ENCODE results near the gene CCL25.
"Not testable (repeated sequence)": the region's sequence is repeated elsewhere in the genome, so short reads cannot be mapped to it uniquely, and the experiment has no call there.

CCL25 gene

GRCh38 chr19:8052464-8052859, at the start of gene CCL25:
Gene CCL25, plus strand, starts transcription at chr19:8052760. Its CDS starts 290 bp downstream, at chr19:8053050.
- H3K4me1 ChIP-seq (ENCODE audit: control insufficient read depth, insufficient read depth, low read length, unreplicated experiment), result no peaks in the 10 kb centered on the region
- H3K27me3 ChIP-seq (ENCODE audit: insufficient read depth, low read length), result no peaks in the 10 kb centered on the region
- no peak within 1 kb of the TSS for H3K4me3 ChIP-seq (ENCODE audit: low read depth, low read length)
- H3K27ac ChIP-seq (ENCODE audit: low read depth, low read length), result no peak within 1 kb of the TSS
- H3K36me3 ChIP-seq (ENCODE audit: insufficient read depth, low read length), result no peaks in the 10 kb centered on the region
- no peak within 1 kb of the TSS for H2AFZ ChIP-seq (ENCODE audit: low read length, unreplicated experiment)
- no peaks in the 10 kb centered on the region for H3K79me2 ChIP-seq (ENCODE audit: control insufficient read depth, insufficient read depth, low read length, unreplicated experiment)

- no peaks in the 10 kb centered on the region for H3K27me3 ChIP-seq (ENCODE audit: insufficient read depth, low read length)
- H2AFZ ChIP-seq (ENCODE audit: low read length, unreplicated experiment), result no peak overlapping the region
- H3K4me1 ChIP-seq (ENCODE audit: control insufficient read depth, insufficient read depth, low read length, unreplicated experiment), result peaks cover 8% of the 10 kb centered on the region
- H3K4me3 ChIP-seq (ENCODE audit: low read depth, low read length), result peak overlapping the region; percentile 95
- H3K36me3 ChIP-seq (ENCODE audit: insufficient read depth, low read length), result no peaks in the 10 kb centered on the region
- H3K79me2 ChIP-seq (ENCODE audit: control insufficient read depth, insufficient read depth, low read length, unreplicated experiment), result peaks cover 61% of the 10 kb centered on the region
- H3K27ac ChIP-seq (ENCODE audit: low read depth, low read length), result no peak overlapping the region
These were observed 48.6 kb upstream of the CCL25 start for GRCh38 chr19:8004001-8004400.

- H3K4me1 ChIP-seq (ENCODE audit: control insufficient read depth, insufficient read depth, low read length, unreplicated experiment), result peaks cover 8% of the 10 kb centered on the region
- H3K36me3 ChIP-seq (ENCODE audit: insufficient read depth, low read length), result no peaks in the 10 kb centered on the region
- H3K79me2 ChIP-seq (ENCODE audit: control insufficient read depth, insufficient read depth, low read length, unreplicated experiment), result peaks cover 52% of the 10 kb centered on the region
- no peak overlapping the region for H2AFZ ChIP-seq (ENCODE audit: low read length, unreplicated experiment)
- H3K27me3 ChIP-seq (ENCODE audit: insufficient read depth, low read length), result no peaks in the 10 kb centered on the region
- H3K27ac ChIP-seq (ENCODE audit: low read depth, low read length), result peak overlapping the region; percentile 41
- peak overlapping the region; percentile 95 for H3K4me3 ChIP-seq (ENCODE audit: low read depth, low read length)
These were observed 47.6 kb upstream of the CCL25 start for GRCh38 chr19:8004723-8005513.

GRCh38 chr19:8005534-8006256, 46.9 kb upstream of the CCL25 start, which contains the start of gene ELAVL1:
Gene ELAVL1, minus strand, starts transcription at chr19:8005641. Its CDS starts 13,826 bp downstream, at chr19:7991815.
- no peaks in the 10 kb centered on the region for H3K36me3 ChIP-seq (ENCODE audit: insufficient read depth, low read length)
- H3K79me2 ChIP-seq (ENCODE audit: control insufficient read depth, insufficient read depth, low read length, unreplicated experiment), result peaks cover 44% of the 10 kb centered on the region
- H2AFZ ChIP-seq (ENCODE audit: low read length, unreplicated experiment), result peak within 1 kb of the TSS; percentile 93
- no peaks in the 10 kb centered on the region for H3K27me3 ChIP-seq (ENCODE audit: insufficient read depth, low read length)
- peak within 1 kb of the TSS; percentile 61 for H3K27ac ChIP-seq (ENCODE audit: low read depth, low read length)
- H3K4me3 ChIP-seq (ENCODE audit: low read depth, low read length), result peak within 1 kb of the TSS; percentile 95
- peaks cover 8% of the 10 kb centered on the region for H3K4me1 ChIP-seq (ENCODE audit: control insufficient read depth, insufficient read depth, low read length, unreplicated experiment)

GRCh38 chr19:8017808-8018207, 34.8 kb upstream of the CCL25 start:
- Histone ChIP-seq H3K4me3 (ENCODE audit: low read depth, low read length) (no peak overlapping the region), H3K27ac (ENCODE audit: low read depth, low read length) (no peak overlapping the region), H3K4me1 (ENCODE audit: control insufficient read depth, insufficient read depth, low read length, unreplicated experiment) (no peaks in the 10 kb centered on the region), H3K79me2 (ENCODE audit: control insufficient read depth, insufficient read depth, low read length, unreplicated experiment) (no peaks in the 10 kb centered on the region), H2AFZ (ENCODE audit: low read length, unreplicated experiment) (no peak overlapping the region), H3K27me3 (ENCODE audit: insufficient read depth, low read length) (no peaks in the 10 kb centered on the region), H3K36me3 (ENCODE audit: insufficient read depth, low read length) (no peaks in the 10 kb centered on the region)

- Histone ChIP-seq H2AFZ (ENCODE audit: low read length, unreplicated experiment) (no peak overlapping the region), H3K79me2 (ENCODE audit: control insufficient read depth, insufficient read depth, low read length, unreplicated experiment) (no peaks in the 10 kb centered on the region), H3K4me1 (ENCODE audit: control insufficient read depth, insufficient read depth, low read length, unreplicated experiment) (no peaks in the 10 kb centered on the region), H3K27ac (ENCODE audit: low read depth, low read length) (no peak overlapping the region), H3K27me3 (ENCODE audit: insufficient read depth, low read length) (no peaks in the 10 kb centered on the region), H3K36me3 (ENCODE audit: insufficient read depth, low read length) (no peaks in the 10 kb centered on the region), H3K4me3 (ENCODE audit: low read depth, low read length) (no peak overlapping the region)
These were observed 31.9 kb upstream of the CCL25 start for GRCh38 chr19:8020681-8021080.

GRCh38 chr19:8021374-8021773, 31.2 kb upstream of the CCL25 start:
- no peak overlapping the region for H2AFZ ChIP-seq (ENCODE audit: low read length, unreplicated experiment)
- H3K4me3 ChIP-seq (ENCODE audit: low read depth, low read length), result no peak overlapping the region
- H3K36me3 ChIP-seq (ENCODE audit: insufficient read depth, low read length), result no peaks in the 10 kb centered on the region
- H3K27me3 ChIP-seq (ENCODE audit: insufficient read depth, low read length), result no peaks in the 10 kb centered on the region
- H3K4me1 ChIP-seq (ENCODE audit: control insufficient read depth, insufficient read depth, low read length, unreplicated experiment), result no peaks in the 10 kb centered on the region
- no peaks in the 10 kb centered on the region for H3K79me2 ChIP-seq (ENCODE audit: control insufficient read depth, insufficient read depth, low read length, unreplicated experiment)
- no peak overlapping the region for H3K27ac ChIP-seq (ENCODE audit: low read depth, low read length)

GRCh38 chr19:8022275-8022674, 30.3 kb upstream of the CCL25 start:
- Histone ChIP-seq H3K4me3 (ENCODE audit: low read depth, low read length) (no peak overlapping the region), H3K27ac (ENCODE audit: low read depth, low read length) (no peak overlapping the region), H3K4me1 (ENCODE audit: control insufficient read depth, insufficient read depth, low read length, unreplicated experiment) (no peaks in the 10 kb centered on the region), H3K27me3 (ENCODE audit: insufficient read depth, low read length) (no peaks in the 10 kb centered on the region), H3K36me3 (ENCODE audit: insufficient read depth, low read length) (no peaks in the 10 kb centered on the region), H2AFZ (ENCODE audit: low read length, unreplicated experiment) (no peak overlapping the region), H3K79me2 (ENCODE audit: control insufficient read depth, insufficient read depth, low read length, unreplicated experiment) (no peaks in the 10 kb centered on the region)

- Histone ChIP-seq H2AFZ (ENCODE audit: low read length, unreplicated experiment) (no peak overlapping the region), H3K27ac (ENCODE audit: low read depth, low read length) (no peak overlapping the region), H3K27me3 (ENCODE audit: insufficient read depth, low read length) (no peaks in the 10 kb centered on the region), H3K4me3 (ENCODE audit: low read depth, low read length) (no peak overlapping the region), H3K4me1 (ENCODE audit: control insufficient read depth, insufficient read depth, low read length, unreplicated experiment) (no peaks in the 10 kb centered on the region), H3K79me2 (ENCODE audit: control insufficient read depth, insufficient read depth, low read length, unreplicated experiment) (no peaks in the 10 kb centered on the region), H3K36me3 (ENCODE audit: insufficient read depth, low read length) (no peaks in the 10 kb centered on the region)
These were observed 29.2 kb upstream of the CCL25 start for GRCh38 chr19:8023371-8023770.

- H3K36me3 ChIP-seq (ENCODE audit: insufficient read depth, low read length); H3K4me3 ChIP-seq (ENCODE audit: low read depth, low read length); H3K27me3 ChIP-seq (ENCODE audit: insufficient read depth, low read length); H3K27ac ChIP-seq (ENCODE audit: low read depth, low read length); H2AFZ ChIP-seq (ENCODE audit: low read length, unreplicated experiment); H3K4me1 ChIP-seq (ENCODE audit: control insufficient read depth, insufficient read depth, low read length, unreplicated experiment); H3K79me2 ChIP-seq (ENCODE audit: control insufficient read depth, insufficient read depth, low read length, unreplicated experiment): not testable (repeated sequence)
These were observed 28.3 kb upstream of the CCL25 start for GRCh38 chr19:8024256-8024655.

GRCh38 chr19:8025316-8025715, 27.2 kb upstream of the CCL25 start:
- Histone ChIP-seq H3K79me2 (ENCODE audit: control insufficient read depth, insufficient read depth, low read length, unreplicated experiment) (no peaks in the 10 kb centered on the region), H3K4me3 (ENCODE audit: low read depth, low read length) (no peak overlapping the region), H3K4me1 (ENCODE audit: control insufficient read depth, insufficient read depth, low read length, unreplicated experiment) (peaks cover 3% of the 10 kb centered on the region), H3K36me3 (ENCODE audit: insufficient read depth, low read length) (no peaks in the 10 kb centered on the region), H3K27ac (ENCODE audit: low read depth, low read length) (no peak overlapping the region), H3K27me3 (ENCODE audit: insufficient read depth, low read length) (no peaks in the 10 kb centered on the region), H2AFZ (ENCODE audit: low read length, unreplicated experiment) (no peak overlapping the region)

All from ACC112 (cell line).